SU-DHL-6 (cell line): ENCODE data around the gene SYTL3.

Experiments used
- H2AFZ ChIP-seq: fragments of 200-600 bp; sonication (generic); 2 replicates; pipeline ENCODE4 v1.6.1; 2014; ENCODE audit warnings: low read depth, mild to moderate bottlenecking, moderate library complexity, mixed read lengths, antibody characterized with exemption, low read length; ENCODE audit not compliant: severe bottlenecking
- H3F3A ChIP-seq: fragments of 200-600 bp; shearing (Covaris generic); 2 replicates; pipeline ENCODE4 v1.6.0; 2016; ENCODE audit warnings: antibody characterized with exemption, mild to moderate bottlenecking; ENCODE audit not compliant: insufficient read depth
- H3K27ac ChIP-seq: fragments of 200-600 bp; sonication (generic); 2 replicates; pipeline ENCODE4 v1.5.1; 2016; ENCODE audit warnings: low read depth, mild to moderate bottlenecking, low read length, moderate library complexity, mixed read lengths
- H3K27me3 ChIP-seq: fragments of 200-600 bp; sonication (generic), shearing (Covaris generic); 2 replicates; pipeline ENCODE4 v1.6.0; 2014; ENCODE audit warnings: mild to moderate bottlenecking, low read length
- H3K36me3 ChIP-seq: fragments of 200-600 bp; sonication (generic); 2 replicates; pipeline ENCODE4 v1.6.1; 2014; ENCODE audit warnings: mild to moderate bottlenecking, low read length, mixed read lengths
- H3K4me2 ChIP-seq: fragments of 300-600, 200-600 bp; shearing (Covaris generic), sonication (generic); 2 replicates; pipeline ENCODE4 v1.6.0; 2014; ENCODE audit warnings: low read length, low read depth, mild to moderate bottlenecking; ENCODE audit not compliant: poor library complexity, severe bottlenecking
- H3K4me3 ChIP-seq: fragments of 200-600 bp; sonication (generic); 2 replicates; pipeline ENCODE4 v1.5.1; 2014; ENCODE audit warnings: antibody characterized with exemption, low read length, mild to moderate bottlenecking, mixed read lengths; ENCODE audit not compliant: insufficient read depth, poor library complexity, severe bottlenecking
- H3K79me2 ChIP-seq: fragments of 200-600 bp; sonication (generic); 2 replicates; pipeline ENCODE4 v1.6.1; 2014; ENCODE audit warnings: mild to moderate bottlenecking, low read length, moderate library complexity; ENCODE audit not compliant: insufficient read depth
- H3K9ac ChIP-seq: fragments of 200-600 bp; sonication (generic); 2 replicates; pipeline ENCODE4 v1.7.0; 2014; ENCODE audit warnings: mild to moderate bottlenecking, low read length
- H3K9me2 ChIP-seq: fragments of 200-600 bp; sonication (generic); replicated peaks from 2 replicates; pipeline ENCODE4 v1.6.1; 2014; ENCODE audit warnings: low read length; ENCODE audit not compliant: insufficient read depth
- H3K9me3 ChIP-seq: fragments of 200-600 bp; sonication (generic); 2 replicates; pipeline ENCODE4 v1.6.1; 2014; ENCODE audit warnings: low read length, mixed read lengths; ENCODE audit not compliant: insufficient read depth
- H4K20me1 ChIP-seq: fragments of 200-600 bp; sonication (generic); 2 replicates; pipeline ENCODE4 v1.6.1; 2014; ENCODE audit warnings: low read depth, mild to moderate bottlenecking, antibody characterized with exemption, low read length, moderate library complexity, mixed read lengths
- CTCF ChIP-seq: fragments of 200-600 bp; sonication (generic); IDR thresholded peaks from one replicate; pipeline ENCODE4 v1.5.1; 2017; ENCODE audit warnings: antibody characterized with exemption, mild to moderate bottlenecking, low read length, moderate library complexity; ENCODE audit not compliant: insufficient read depth, poor library complexity, severe bottlenecking
- EZH2phosphoT487 ChIP-seq: fragments of 200-600 bp; sonication (generic), shearing (Covaris generic); conservative IDR thresholded peaks from 2 replicates; pipeline ENCODE4 v1.6.1; 2018; ENCODE audit warnings: mild to moderate bottlenecking, antibody characterized with exemption, low read length, moderate library complexity, mixed read lengths

Gene SYTL3

DNA sequence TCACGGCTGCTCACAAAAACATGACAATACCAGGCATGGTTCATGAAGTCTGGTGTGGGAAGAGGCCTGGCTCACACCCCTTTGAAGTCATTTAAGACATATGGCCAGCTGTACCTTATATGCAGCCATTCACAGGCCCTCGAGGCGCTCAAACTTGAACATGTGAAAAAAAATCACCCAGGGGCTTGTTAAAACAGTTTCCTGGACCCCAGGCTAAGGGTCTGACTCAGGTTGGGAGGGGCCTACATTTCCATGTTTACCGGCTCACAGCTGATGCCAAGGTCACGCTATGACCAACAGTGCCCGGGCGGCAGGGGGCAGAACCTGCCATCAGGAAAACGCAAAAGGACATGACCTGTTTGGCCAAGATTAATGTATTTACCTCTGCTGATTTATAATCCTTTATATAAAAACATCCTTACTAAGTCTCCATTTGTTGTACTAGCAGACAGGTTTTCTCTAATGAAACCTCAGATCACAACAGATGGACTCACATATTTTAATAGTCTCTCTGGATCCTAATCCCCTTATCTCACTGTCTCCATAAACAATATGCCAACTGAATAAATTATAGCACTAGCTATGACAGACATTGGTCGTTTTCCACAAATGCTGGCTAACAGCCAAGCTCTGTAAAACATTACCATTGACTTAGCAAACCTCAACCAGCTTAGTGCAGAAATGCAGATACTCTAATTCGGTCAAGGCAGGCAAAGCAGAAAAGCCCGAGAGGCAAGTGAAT, 149.4 kb downstream of the SYTL3 start:
- peak overlapping the region; percentile 19; the same call in 1 of the 2 replicates for H3K9ac ChIP-seq
- TF ChIP-seq EZH2phosphoT487 (no peak), CTCF (no peak)
- no peak overlapping the region for H3K4me3 ChIP-seq
- H2AFZ ChIP-seq = no peak overlapping the region
- peak overlapping the region; percentile 81 for H3K27ac ChIP-seq
- peaks cover 79% of the 10 kb centered on the region for H3F3A ChIP-seq
- H3K9me2 ChIP-seq = no peaks in the 10 kb centered on the region
- no peaks in the 10 kb centered on the region for H3K27me3 ChIP-seq
- H4K20me1 ChIP-seq = peaks cover 24% of the 10 kb centered on the region
- peaks cover 18% of the 10 kb centered on the region for H3K36me3 ChIP-seq
- H3K4me2 ChIP-seq = peak overlapping the region; percentile 76
- H3K9me3 ChIP-seq = no peaks in the 10 kb centered on the region
- H3K79me2 ChIP-seq = peaks cover 97% of the 10 kb centered on the region

DNA sequence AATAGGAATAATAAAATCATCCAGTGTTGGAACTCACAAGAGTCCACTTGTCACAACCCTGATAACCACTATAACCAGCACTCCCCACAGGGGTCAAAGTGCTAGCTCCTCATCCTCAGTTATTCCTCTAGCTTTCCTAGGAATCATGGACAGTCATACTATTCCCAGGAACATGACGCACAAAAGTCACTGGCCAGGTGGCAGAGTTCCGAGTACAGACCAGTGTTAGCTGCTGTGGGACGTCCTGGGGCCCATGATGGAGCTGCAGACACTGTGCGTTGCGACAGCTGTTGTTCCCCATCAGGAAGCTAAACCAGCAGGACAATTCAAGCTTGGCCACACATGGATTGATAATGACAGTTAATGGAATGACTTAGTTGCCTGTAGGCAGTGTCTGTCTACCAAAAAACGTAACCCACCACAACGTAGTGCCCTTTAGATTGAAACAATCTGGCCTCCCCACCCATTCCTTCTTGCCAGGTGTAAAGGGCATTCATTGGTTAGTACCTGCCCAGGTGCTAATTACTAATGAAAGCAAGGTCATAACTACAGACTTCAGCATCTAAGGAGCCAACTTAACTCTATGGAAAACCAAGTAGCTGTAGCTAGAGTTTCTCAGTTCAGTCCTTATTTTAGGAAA, 151.9 kb downstream of the SYTL3 start:
- Histone ChIP-seq H3K36me3 (peaks cover 18% of the 10 kb centered on the region), H4K20me1 (peaks cover 18% of the 10 kb centered on the region), H3K4me3 (no peak overlapping the region), H2AFZ (no peak overlapping the region), H3K4me2 (peak overlapping the region; percentile 76), H3K79me2 (peaks cover 95% of the 10 kb centered on the region), H3K9me3 (no peaks in the 10 kb centered on the region), H3K9me2 (no peaks in the 10 kb centered on the region), H3K9ac (0 out of 2 replicates have a peak overlapping the region, but pooled peaks have one; percentile 19), H3F3A (peaks cover 86% of the 10 kb centered on the region), H3K27me3 (no peaks in the 10 kb centered on the region), H3K27ac (peak overlapping the region; percentile 81)
- TF ChIP-seq CTCF (no peak), EZH2phosphoT487 (no peak)

DNA sequence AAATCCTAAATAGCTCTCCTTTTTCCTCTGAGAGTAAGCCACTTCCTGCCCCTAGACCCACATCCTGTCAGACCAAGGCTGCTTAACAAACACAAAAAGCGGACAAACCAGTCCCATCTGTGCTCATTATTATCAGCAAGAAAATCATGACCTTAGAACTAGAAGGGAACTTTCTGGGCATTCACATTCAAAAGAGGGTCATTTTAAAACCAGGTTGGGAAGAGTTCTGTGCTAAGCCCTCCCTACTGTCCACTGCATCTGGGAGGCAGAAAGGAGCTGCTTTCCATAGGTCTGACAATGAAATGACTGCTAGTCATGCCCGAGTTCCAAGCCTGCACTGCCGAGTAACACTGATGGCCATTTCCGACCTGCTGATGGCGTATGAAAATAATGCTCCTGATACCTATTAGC, 153.9 kb downstream of the SYTL3 start:
- peaks cover 87% of the 10 kb centered on the region for H3F3A ChIP-seq
- H3K79me2 ChIP-seq = peaks cover 95% of the 10 kb centered on the region
- H3K27me3 ChIP-seq = no peaks in the 10 kb centered on the region
- H3K9ac ChIP-seq = peak overlapping the region; percentile 44
- H3K9me3 ChIP-seq = no peaks in the 10 kb centered on the region
- H3K27ac ChIP-seq = peak overlapping the region; percentile 96
- H2AFZ ChIP-seq = no peak overlapping the region
- TF ChIP-seq CTCF (no peak), EZH2phosphoT487 (no peak)
- H3K4me3 ChIP-seq = peak overlapping the region; percentile 34
- peaks cover 13% of the 10 kb centered on the region; the same call in 1 of the 2 replicates for H3K36me3 ChIP-seq
- H3K9me2 ChIP-seq = no peaks in the 10 kb centered on the region
- peak overlapping the region; percentile 76 for H3K4me2 ChIP-seq
- peaks cover 4% of the 10 kb centered on the region; the same call in 1 of the 2 replicates for H4K20me1 ChIP-seq
